Panc1 (cell line): ENCODE results near the gene THRAP3.

Experiments used
- CTCF ChIP-seq: fragments of 450-650 bp; IDR thresholded peaks from 2 replicates; pipeline ENCODE4 v1.5.1; 2017; ENCODE audit warnings: mild to moderate bottlenecking
- POLR2AphosphoS5 ChIP-seq: IDR thresholded peaks from 2 replicates; pipeline ENCODE4 v1.6.1; 2012; ENCODE audit warnings: mild to moderate bottlenecking, low read depth, low read length, moderate library complexity
- REST ChIP-seq, 2 experiments: IDR thresholded peaks; 2 replicates each; pipeline ENCODE4 v1.6.1; 2011 to 2012; ENCODE audit warnings: low read depth in 2 of 2, control low read depth in 1 of 2, low read length in 1 of 2, mild to moderate bottlenecking in 1 of 2, moderate library complexity in 1 of 2; ENCODE audit not compliant: insufficient read depth in 1 of 2
- SIN3A ChIP-seq: IDR thresholded peaks from 2 replicates; pipeline ENCODE4 v1.6.1; 2012; ENCODE audit warnings: low read depth, mild to moderate bottlenecking, low read length, moderate library complexity, borderline replicate concordance; ENCODE audit not compliant: insufficient read depth
- TCF7L2 ChIP-seq: IDR thresholded peaks from 2 replicates; pipeline ENCODE4 v1.6.1; 2011; ENCODE audit warnings: mild to moderate bottlenecking, low read depth, low read length, inconsistent platforms

- TF ChIP-seq CTCF (no peak), SIN3A (0 out of 2 replicates have a peak, but pooled peaks have one; percentile 70), REST (IDR thresholded peaks at IDR 0.05; ENCODE audit: insufficient read depth in 1 of 2, low read depth in 2 of 2, low read length in 1 of 2) (no peak), POLR2AphosphoS5 (peak; percentile 79), TCF7L2 (no peak)
Observed at GRCh38 chr1:36306902-36307456, 82.7 kb downstream of the THRAP3 start.
